Left lung (tissue), 10 donors: ENCODE data around the gene METTL25B. TPM values are rescaled to one million over a fixed set of nuclear protein-coding genes. Genes with fewer than 3 reads are reported as not detected.
A peak's percentile ranks its signal among the peaks of the same experiment; 100 is the strongest.

Experiments
- ATAC-seq: fragments of 200-7000 bp; cut with Tn5 transposase; one replicate; pipeline ENCODE4 v1.9.1; 2020; ENCODE audit warnings: moderate library complexity
- DNase-seq, 4 donors: peaks; one replicate each; pipeline ENCODE4 v3.0.0-alpha.2; 2013 to 2020
- H3K27ac ChIP-seq, 2 donors: fragments of 200-600 bp; sonication (generic) in 1 of 2; one replicate each; pipeline versions ENCODE4 v1.5.0 to v1.8.0; 2020 to 2021
- H3K27me3 ChIP-seq, 2 donors: fragments of 200-600 bp; sonication (generic) in 1 of 2; one replicate each; pipeline versions ENCODE4 v1.5.0 to v1.8.0; 2020 to 2021
- H3K36me3 ChIP-seq, 2 donors: fragments of 200-600 bp; sonication (generic) in 1 of 2; one replicate each; pipeline versions ENCODE4 v1.5.0 to v1.8.0; 2020 to 2021
- H3K4me1 ChIP-seq, 2 donors: fragments of 200-600 bp; one replicate each; pipeline ENCODE4 v1.8.0; 2021
- H3K4me3 ChIP-seq, 2 donors: fragments of 200-600 bp; sonication (generic) in 1 of 2; one replicate each; pipeline versions ENCODE4 v1.5.0 to v1.8.0; 2020 to 2021; ENCODE audit warnings: mild to moderate bottlenecking in 1 of 2
- H3K9me3 ChIP-seq, 2 donors: fragments of 200-600 bp; sonication (generic) in 1 of 2; one replicate each; pipeline versions ENCODE4 v1.5.0 to v1.8.0; 2020 to 2021
- CTCF ChIP-seq, 2 donors: fragments of 200-600 bp; sonication (generic) in 1 of 2; IDR thresholded peaks; one replicate each; pipeline versions ENCODE4 v1.5.0 to v1.8.0; 2021; ENCODE audit warnings: antibody characterized with exemption in 2 of 2
- intact Hi-C, 2 donors: fragments of 100-400 bp; cut with DNase I; formaldehyde crosslinking; loops; one replicate each; pipeline versions ENCODE4 v1.11.2 to v1.14.2; 2022
- polyA plus RNA-seq, 6 donors: library from polyadenylated mRNA; unstranded; fragments of 120-200 nt; gene quantifications; one replicate each; pipeline ENCODE4 v1.2.1, GENCODE V29; 2013; ENCODE audit not compliant: insufficient read length in 6 of 6
- total RNA-seq, 2 donors: library from RNA; stranded (reverse); fragmentation: NEBNext Ultra II Directional; extraction: Animal tissue kit (Norgen Biotek cat#: 25700); gene quantifications; one replicate each; pipeline ENCODE4 v1.2.1, GENCODE V29; 2021
- donor health status: DM: no; HTN: yes; CAD: no.
- donor health status: DM: no; HTN: no; CAD: no.

Gene METTL25B
- total and polyA plus RNA-seq, 8 donors = 30.6 to 41.7 (median 35.5) TPM

GRCh38 chr1:156726549-156727226, 1.6 kb upstream of the METTL25B start:
- peaks cover 5 to 42% of the 10 kb centered on the region in 2 donors for H3K36me3 ChIP-seq
- intact Hi-C loops = no loop called here
- H3K9me3 ChIP-seq = no peaks in the 10 kb centered on the region
- DNase-seq (peak in 1 of 4 donors; percentile 40), ATAC-seq (peak; percentile 9)
- H3K4me1 ChIP-seq = peaks cover 32 to 56% of the 10 kb centered on the region in 2 donors
- H3K4me3 ChIP-seq = peak overlapping the region in 1 of 2 donors; percentile 64
- TF ChIP-seq CTCF (IDR thresholded peaks at IDR 0.05) = peak; percentile 18 to 33
- no peak overlapping the region for H3K27ac ChIP-seq
- no peaks in the 10 kb centered on the region for H3K27me3 ChIP-seq

GRCh38 chr1:156727492-156727891, 777 bp upstream of the METTL25B start:
- H3K27ac ChIP-seq = peak overlapping the region; percentile 89 to 98
- no peak for TF ChIP-seq CTCF (IDR thresholded peaks at IDR 0.05)
- no peaks in the 10 kb centered on the region for H3K27me3 ChIP-seq
- peak overlapping the region; percentile 53 to 64 for H3K4me3 ChIP-seq
- no peaks in the 10 kb centered on the region for H3K9me3 ChIP-seq
- peaks cover 32 to 56% of the 10 kb centered on the region in 2 donors for H3K4me1 ChIP-seq
- no peak for ATAC-seq
- DNase-seq = no peak
- intact Hi-C loops = no loop called here
- H3K36me3 ChIP-seq = peaks cover 5 to 43% of the 10 kb centered on the region in 2 donors

- Histone ChIP-seq H3K27me3 (no peaks in the 10 kb centered on the region), H3K36me3 (peaks cover 0 to 43% of the 10 kb centered on the region in 2 donors), H3K4me3 (peak within 1 kb of the TSS; percentile 53 to 64), H3K9me3 (no peaks in the 10 kb centered on the region), H3K4me1 (peaks cover 32 to 55% of the 10 kb centered on the region in 2 donors), H3K27ac (peak within 1 kb of the TSS; percentile 89 to 98)
- ATAC-seq = peak; percentile 93
- TF ChIP-seq CTCF (IDR thresholded peaks at IDR 0.05) = no peak
- DNase-seq = peak; percentile 94 to 99 (median 98)
- intact Hi-C loops = no loop called here
Measured at GRCh38 chr1:156728599-156729462, 562 bp downstream of the METTL25B start, which contains the start of gene ISG20L2. ISG20L2 (minus strand) TSS chr1:156728766; CDS start chr1:156727652, 1,114 bp downstream.

GRCh38 chr1:156733989-156734584, 5.8 kb downstream of the METTL25B start:
- Histone ChIP-seq H3K4me3 (no peak overlapping the region), H3K9me3 (no peaks in the 10 kb centered on the region), H3K36me3 (peaks cover 0 to 59% of the 10 kb centered on the region in 2 donors), H3K4me1 (peaks cover 5 to 12% of the 10 kb centered on the region in 2 donors), H3K27me3 (no peaks in the 10 kb centered on the region), H3K27ac (no peak overlapping the region)
- ATAC-seq (no peak), DNase-seq (no peak)
- TF ChIP-seq CTCF (IDR thresholded peaks at IDR 0.05) = no peak
- intact Hi-C loops = no loop called here
